B cell (primary cell): Measurements from ENCODE around the gene ADGRD1. TPM values are rescaled to one million over a fixed set of nuclear protein-coding genes. Genes with fewer than 3 reads are reported as not detected.
A peak's percentile ranks its signal among the peaks of the same experiment; 100 is the strongest.

Experiments used
- ATAC-seq: fragments of 200-7000 bp; cut with Tn5 transposase; one replicate; pipeline ENCODE4 v1.10.0; 2021; ENCODE audit warnings: low read depth, mild to moderate bottlenecking, moderate number of reproducible peaks, moderate library complexity
- CTCF ChIA-PET: fragments of 350-600 bp; sonication (Branson Sonifier 250); formaldehyde crosslinking; loops from one replicate; lab custom pipeline; 2021; ENCODE audit warnings: antibody characterized with exemption, inconsistent platforms; lab: Charles Lee
- POLR2A ChIA-PET: fragments of 350-600 bp; sonication (Branson Sonifier 250); formaldehyde crosslinking; loops from one replicate; lab custom pipeline; 2021; ENCODE audit warnings: antibody characterized with exemption; lab: Charles Lee
- DNase-seq: peaks from one replicate; pipeline ENCODE4 v3.0.0; 2013
- H2AFZ ChIP-seq: 2 replicates; pipeline ENCODE4 v1.6.1; 2012; ENCODE audit warnings: mild to moderate bottlenecking, low read depth, low read length; ENCODE audit not compliant: insufficient read depth, poor library complexity, severe bottlenecking
- H3K27ac ChIP-seq, 2 donors: 1 replicate in 1 of 2; 2 replicates in 1 of 2; pipeline ENCODE4 v1.5.1; 2012 to 2013; ENCODE audit warnings: low read length in 2 of 2, mild to moderate bottlenecking in 2 of 2, moderate library complexity in 1 of 2
- H3K27me3 ChIP-seq, 4 experiments: fragments of 200-600 bp in 1 of 4; sonication (generic) in 1 of 4; replicated peaks in 1 of 4; 1 replicate in 2 of 4; 2 replicates in 2 of 4; pipeline versions ENCODE4 v1.6.1 to v1.7.0; 2013 to 2016; ENCODE audit warnings: low read length in 3 of 4, mild to moderate bottlenecking in 2 of 4, mixed read lengths in 1 of 4, moderate library complexity in 1 of 4; ENCODE audit not compliant: insufficient read depth in 4 of 4, control insufficient read depth in 3 of 4; ENCODE audit errors: control extremely low read depth in 1 of 4
- H3K36me3 ChIP-seq, 2 experiments: replicated peaks in 1 of 2; 1 replicate in 1 of 2; 2 replicates in 1 of 2; pipeline versions ENCODE4 v1.6.1 to v1.7.1; 2013; ENCODE audit warnings: low read length in 1 of 2; ENCODE audit not compliant: insufficient read depth in 2 of 2, control insufficient read depth in 1 of 2; ENCODE audit errors: control extremely low read depth in 1 of 2, extremely low read depth in 1 of 2
- H3K4me1 ChIP-seq, 2 donors: fragments of 200-600 bp in 1 of 2; sonication (generic) in 1 of 2; 1 replicate in 1 of 2; 2 replicates in 1 of 2; pipeline versions ENCODE4 v1.5.1 to v1.6.1; 2013 to 2017; ENCODE audit warnings: low read length in 2 of 2; ENCODE audit not compliant: control insufficient read depth in 2 of 2, insufficient read depth in 2 of 2
- H3K4me2 ChIP-seq: replicated peaks from 2 replicates; pipeline ENCODE3; 2012; ENCODE audit warnings: mild to moderate bottlenecking, low read depth, low read length; ENCODE audit not compliant: poor library complexity, severe bottlenecking
- H3K4me3 ChIP-seq, 5 experiments: fragments of 200-600 bp in 1 of 5; sonication (generic) in 1 of 5; 1 replicate in 3 of 5; 2 replicates in 2 of 5; pipeline versions ENCODE4 v1.5.1 to v1.7.0; 2011 to 2016; ENCODE audit warnings: low read length in 4 of 5, mild to moderate bottlenecking in 4 of 5, low read depth in 2 of 5, control low read depth in 1 of 5, moderate library complexity in 1 of 5; ENCODE audit not compliant: insufficient read depth in 1 of 5; ENCODE audit errors: control extremely low read depth in 1 of 5, extremely low read depth in 1 of 5
- H3K79me2 ChIP-seq: fragments of 200-600 bp; sonication (generic); one replicate; pipeline ENCODE4 v1.6.0; 2016; ENCODE audit warnings: low read length; ENCODE audit not compliant: control insufficient read depth, insufficient read depth
- H3K9ac ChIP-seq: fragments of 200-600 bp; sonication (generic); 2 replicates; pipeline ENCODE4 v1.6.1; 2017; ENCODE audit warnings: mild to moderate bottlenecking, low read length, moderate library complexity
- H3K9me3 ChIP-seq, 3 donors: one replicate each; pipeline versions ENCODE4 v1.6.1 to v1.7.1; 2013; ENCODE audit warnings: low read length in 2 of 3; ENCODE audit not compliant: control insufficient read depth in 2 of 3, insufficient read depth in 1 of 3; ENCODE audit errors: control extremely low read depth in 1 of 3
- H4K20me1 ChIP-seq: 2 replicates; pipeline ENCODE4 v1.6.0; 2012; ENCODE audit warnings: mild to moderate bottlenecking, low read length; ENCODE audit not compliant: insufficient read depth, control insufficient read depth, poor library complexity, severe bottlenecking
- H3K27ac Mint-ChIP-seq: one replicate; pipeline ENCODE4 v1.8.0; 2021; ENCODE audit warnings: mixed read lengths
- H3K27me3 Mint-ChIP-seq: one replicate; pipeline ENCODE4 v1.8.0; 2021; ENCODE audit warnings: mixed read lengths
- H3K4me1 Mint-ChIP-seq: one replicate; pipeline ENCODE4 v1.8.0; 2021; ENCODE audit warnings: mixed read lengths
- H3K4me3 Mint-ChIP-seq: one replicate; pipeline ENCODE4 v1.8.0; 2021; ENCODE audit warnings: mixed read lengths
- H3K9me3 Mint-ChIP-seq: one replicate; pipeline ENCODE4 v1.8.0; 2022; ENCODE audit warnings: mixed read lengths; ENCODE audit not compliant: insufficient read depth
- EZH2 ChIP-seq: IDR thresholded peaks from 2 replicates; pipeline ENCODE4 v1.6.1; 2012; ENCODE audit warnings: borderline replicate concordance, low read depth, mild to moderate bottlenecking, moderate library complexity, low read length; ENCODE audit not compliant: insufficient read depth, poor library complexity, severe bottlenecking
- WGBS: methylation state at CpG from one replicate; pipeline ENCODE4 v1.1.5; 2013; ENCODE audit warnings: missing lambda C conversion rate; ENCODE audit not compliant: insufficient coverage; 5-methylcytosine and 5-hydroxymethylcytosine counted together
- intact Hi-C: fragments of 100-400 bp; cut with micrococcal nuclease; formaldehyde crosslinking; loops from one replicate; pipeline ENCODE4 v1.10.0; 2022
- polyA plus RNA-seq: library from polyadenylated mRNA; depleted of rRNA; stranded (reverse); fragments of >200 nt; gene quantifications from 2 replicates; pipeline ENCODE4 v1.2.3, GENCODE V29; 2012
- total RNA-seq, 2 donors: library from RNA; stranded (reverse); fragments of 120-200 nt in 1 of 2; gene quantifications; 1 replicate in 1 of 2; 2 replicates in 1 of 2; pipeline versions ENCODE4 v1.2.3 to v1.2.4, GENCODE V29; 2013 to 2022
- TF ChIP-seq, protein P1 (sequence below): fragments of 200-600 bp; IDR thresholded peaks from one replicate; pipeline ENCODE4 v1.8.0; 2022; ENCODE audit warnings: antibody characterized with exemption, mild to moderate bottlenecking

ADGRD1 gene
- total and polyA plus RNA-seq, 2 donors (not counting 1 experiment from before 2014, with no cell fraction given): 1.1 to 2.2 TPM

DNA sequence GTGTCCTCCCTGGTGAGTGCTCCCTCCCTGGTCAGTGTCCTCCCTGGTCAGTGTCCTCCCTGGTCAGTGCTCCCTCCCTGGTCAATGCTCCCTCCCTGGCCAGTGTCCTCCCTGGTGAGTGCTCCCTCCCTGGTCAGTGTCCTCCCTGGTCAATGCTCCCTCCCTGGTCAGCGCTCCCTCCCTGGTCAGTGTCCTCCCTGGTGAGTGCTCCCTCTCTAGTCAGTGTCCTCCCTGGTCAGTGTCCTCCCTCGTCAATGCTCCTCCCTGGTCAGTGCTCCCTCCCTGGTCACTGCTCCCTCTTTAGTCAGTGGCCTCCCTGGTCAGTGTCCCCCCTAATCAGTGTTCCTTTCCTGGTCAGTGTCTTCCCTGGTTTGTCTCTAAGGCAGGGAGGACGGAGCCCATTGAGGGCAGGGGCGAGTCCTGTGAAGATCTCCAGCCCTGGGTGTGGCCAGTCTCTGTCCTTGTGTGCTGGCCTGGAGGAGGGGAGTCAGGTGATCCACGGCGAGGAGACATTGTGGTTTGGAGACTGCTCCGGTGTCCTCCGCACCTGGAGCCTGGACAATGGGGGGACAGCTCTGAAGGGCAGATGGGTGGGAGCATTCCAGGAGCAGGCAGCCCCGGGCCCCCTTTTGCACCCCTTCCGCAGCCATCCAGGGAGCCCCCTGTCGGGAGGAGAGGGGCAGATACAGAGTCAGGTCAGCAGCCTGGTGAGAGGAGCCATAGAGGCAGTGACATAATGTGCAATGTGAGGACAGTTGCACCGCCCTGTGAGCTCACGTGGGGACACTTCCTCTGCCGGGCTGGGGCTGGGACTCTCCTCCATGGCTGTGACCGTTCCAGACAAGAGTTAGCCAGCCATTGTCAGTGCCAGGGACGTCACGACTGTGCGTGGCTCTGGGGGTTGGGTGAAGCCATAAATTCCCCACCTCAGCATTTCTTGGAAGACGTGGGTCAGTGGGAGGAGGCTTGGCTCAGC lies 93.4 kb downstream of the ADGRD1 start:
- WGBS: 70% methylated on average over 18 of the region's 19 CpGs
- H4K20me1 ChIP-seq: no peaks in the 10 kb centered on the region
- Mint-ChIP-seq H3K27ac (no peak overlapping the region), H3K4me1 (peaks cover 13% of the 10 kb centered on the region), H3K4me3 (no peak overlapping the region), H3K9me3 (no peaks in the 10 kb centered on the region), H3K27me3 (peaks cover 5% of the 10 kb centered on the region)
- ATAC-seq (no peak), DNase-seq (no peak)
- TF ChIP-seq, protein P1, sequence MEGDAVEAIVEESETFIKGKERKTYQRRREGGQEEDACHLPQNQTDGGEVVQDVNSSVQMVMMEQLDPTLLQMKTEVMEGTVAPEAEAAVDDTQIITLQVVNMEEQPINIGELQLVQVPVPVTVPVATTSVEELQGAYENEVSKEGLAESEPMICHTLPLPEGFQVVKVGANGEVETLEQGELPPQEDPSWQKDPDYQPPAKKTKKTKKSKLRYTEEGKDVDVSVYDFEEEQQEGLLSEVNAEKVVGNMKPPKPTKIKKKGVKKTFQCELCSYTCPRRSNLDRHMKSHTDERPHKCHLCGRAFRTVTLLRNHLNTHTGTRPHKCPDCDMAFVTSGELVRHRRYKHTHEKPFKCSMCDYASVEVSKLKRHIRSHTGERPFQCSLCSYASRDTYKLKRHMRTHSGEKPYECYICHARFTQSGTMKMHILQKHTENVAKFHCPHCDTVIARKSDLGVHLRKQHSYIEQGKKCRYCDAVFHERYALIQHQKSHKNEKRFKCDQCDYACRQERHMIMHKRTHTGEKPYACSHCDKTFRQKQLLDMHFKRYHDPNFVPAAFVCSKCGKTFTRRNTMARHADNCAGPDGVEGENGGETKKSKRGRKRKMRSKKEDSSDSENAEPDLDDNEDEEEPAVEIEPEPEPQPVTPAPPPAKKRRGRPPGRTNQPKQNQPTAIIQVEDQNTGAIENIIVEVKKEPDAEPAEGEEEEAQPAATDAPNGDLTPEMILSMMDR: no peak
- TF ChIP-seq EZH2: no peak
- H3K9me3 ChIP-seq: peaks cover 0 to 7% (median 0%) of the 10 kb centered on the region in 3 donors
- no peak overlapping the region for H3K27ac ChIP-seq
- POLR2A ChIA-PET: no interaction called here
- no peak overlapping the region for H3K9ac ChIP-seq
- intact Hi-C loops: no loop called here
- CTCF ChIA-PET: no interaction called here
- peaks cover 0 to 9% (median 0%) of the 10 kb centered on the region in 4 experiments for H3K27me3 ChIP-seq
- H3K4me1 ChIP-seq: peaks cover 5 to 16% of the 10 kb centered on the region in 2 donors
- no peak overlapping the region for H2AFZ ChIP-seq
- no peaks in the 10 kb centered on the region for H3K79me2 ChIP-seq
- H3K36me3 ChIP-seq: no peaks in the 10 kb centered on the region
- no peak overlapping the region for H3K4me3 ChIP-seq
- peak overlapping the region; percentile 8 for H3K4me2 ChIP-seq
